ENCODE measurements around the gene OTX1.

OTX1 gene

DNA sequence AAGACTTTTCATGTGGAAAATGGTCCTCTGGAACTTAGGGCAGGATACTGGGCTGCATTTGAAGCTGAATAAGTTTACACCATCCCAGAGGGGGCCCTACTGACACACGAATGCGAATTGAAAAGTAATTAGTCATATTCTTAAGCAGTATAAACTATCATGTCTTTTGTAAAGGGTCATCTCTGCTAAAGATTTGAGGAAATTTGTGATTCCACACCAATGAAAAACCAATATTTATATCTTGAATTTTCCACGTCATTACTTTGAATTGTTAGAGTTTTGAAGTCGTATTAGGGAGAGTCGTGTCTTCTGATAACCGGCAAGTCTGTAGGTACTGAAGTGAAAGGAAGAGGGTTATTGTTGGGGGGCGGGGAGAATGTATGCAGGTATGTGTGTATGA, 4.1 kb upstream of the OTX1 start:
- TF ChIP-seq TAF1 (IDR thresholded peaks at IDR 0.05; ENCODE audit: borderline replicate concordance, insufficient read depth, low read length) (no peak), FOXP2 (optimal IDR thresholded peaks at IDR 0.05; ENCODE audit: borderline replicate concordance, extremely low read depth, extremely low read length, insufficient read depth) (no peak)

DNA sequence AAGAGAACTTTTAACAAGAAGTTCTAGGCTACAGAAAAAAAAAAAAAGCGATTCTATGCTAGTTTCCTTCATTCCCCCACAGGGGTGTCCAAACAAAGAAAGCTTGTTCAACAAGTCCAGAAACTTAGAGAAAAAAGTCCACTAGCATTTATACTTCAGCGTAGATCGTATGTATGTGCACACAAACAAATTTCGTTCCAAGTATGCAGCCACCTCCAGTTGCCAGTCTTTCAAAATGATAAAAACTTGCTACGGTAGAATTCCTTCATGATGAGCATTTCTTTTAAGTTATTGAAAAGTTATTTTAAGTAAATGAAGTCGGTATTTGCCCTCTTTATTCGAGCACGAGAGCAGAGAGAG, 3.7 kb upstream of the OTX1 start:
- TF ChIP-seq, protein P1, sequence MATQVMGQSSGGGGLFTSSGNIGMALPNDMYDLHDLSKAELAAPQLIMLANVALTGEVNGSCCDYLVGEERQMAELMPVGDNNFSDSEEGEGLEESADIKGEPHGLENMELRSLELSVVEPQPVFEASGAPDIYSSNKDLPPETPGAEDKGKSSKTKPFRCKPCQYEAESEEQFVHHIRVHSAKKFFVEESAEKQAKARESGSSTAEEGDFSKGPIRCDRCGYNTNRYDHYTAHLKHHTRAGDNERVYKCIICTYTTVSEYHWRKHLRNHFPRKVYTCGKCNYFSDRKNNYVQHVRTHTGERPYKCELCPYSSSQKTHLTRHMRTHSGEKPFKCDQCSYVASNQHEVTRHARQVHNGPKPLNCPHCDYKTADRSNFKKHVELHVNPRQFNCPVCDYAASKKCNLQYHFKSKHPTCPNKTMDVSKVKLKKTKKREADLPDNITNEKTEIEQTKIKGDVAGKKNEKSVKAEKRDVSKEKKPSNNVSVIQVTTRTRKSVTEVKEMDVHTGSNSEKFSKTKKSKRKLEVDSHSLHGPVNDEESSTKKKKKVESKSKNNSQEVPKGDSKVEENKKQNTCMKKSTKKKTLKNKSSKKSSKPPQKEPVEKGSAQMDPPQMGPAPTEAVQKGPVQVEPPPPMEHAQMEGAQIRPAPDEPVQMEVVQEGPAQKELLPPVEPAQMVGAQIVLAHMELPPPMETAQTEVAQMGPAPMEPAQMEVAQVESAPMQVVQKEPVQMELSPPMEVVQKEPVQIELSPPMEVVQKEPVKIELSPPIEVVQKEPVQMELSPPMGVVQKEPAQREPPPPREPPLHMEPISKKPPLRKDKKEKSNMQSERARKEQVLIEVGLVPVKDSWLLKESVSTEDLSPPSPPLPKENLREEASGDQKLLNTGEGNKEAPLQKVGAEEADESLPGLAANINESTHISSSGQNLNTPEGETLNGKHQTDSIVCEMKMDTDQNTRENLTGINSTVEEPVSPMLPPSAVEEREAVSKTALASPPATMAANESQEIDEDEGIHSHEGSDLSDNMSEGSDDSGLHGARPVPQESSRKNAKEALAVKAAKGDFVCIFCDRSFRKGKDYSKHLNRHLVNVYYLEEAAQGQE (IDR thresholded peaks at IDR 0.05; ENCODE audit: insufficient read depth in 1 of 2, low read depth in 2 of 2, low read length in 2 of 2), result no peak
- no peak for TF ChIP-seq SIN3A (IDR thresholded peaks at IDR 0.05; ENCODE audit: borderline replicate concordance, insufficient read depth, low read length)
- TF ChIP-seq TAF1 (IDR thresholded peaks at IDR 0.05; ENCODE audit: borderline replicate concordance, insufficient read depth, low read length), result no peak
- no peak for TF ChIP-seq FOXP2 (optimal IDR thresholded peaks at IDR 0.05; ENCODE audit: borderline replicate concordance, extremely low read depth, extremely low read length, insufficient read depth)
- TF ChIP-seq POLR2AphosphoS5 (IDR thresholded peaks at IDR 0.05; ENCODE audit: low read depth, low read length), result no peak

DNA sequence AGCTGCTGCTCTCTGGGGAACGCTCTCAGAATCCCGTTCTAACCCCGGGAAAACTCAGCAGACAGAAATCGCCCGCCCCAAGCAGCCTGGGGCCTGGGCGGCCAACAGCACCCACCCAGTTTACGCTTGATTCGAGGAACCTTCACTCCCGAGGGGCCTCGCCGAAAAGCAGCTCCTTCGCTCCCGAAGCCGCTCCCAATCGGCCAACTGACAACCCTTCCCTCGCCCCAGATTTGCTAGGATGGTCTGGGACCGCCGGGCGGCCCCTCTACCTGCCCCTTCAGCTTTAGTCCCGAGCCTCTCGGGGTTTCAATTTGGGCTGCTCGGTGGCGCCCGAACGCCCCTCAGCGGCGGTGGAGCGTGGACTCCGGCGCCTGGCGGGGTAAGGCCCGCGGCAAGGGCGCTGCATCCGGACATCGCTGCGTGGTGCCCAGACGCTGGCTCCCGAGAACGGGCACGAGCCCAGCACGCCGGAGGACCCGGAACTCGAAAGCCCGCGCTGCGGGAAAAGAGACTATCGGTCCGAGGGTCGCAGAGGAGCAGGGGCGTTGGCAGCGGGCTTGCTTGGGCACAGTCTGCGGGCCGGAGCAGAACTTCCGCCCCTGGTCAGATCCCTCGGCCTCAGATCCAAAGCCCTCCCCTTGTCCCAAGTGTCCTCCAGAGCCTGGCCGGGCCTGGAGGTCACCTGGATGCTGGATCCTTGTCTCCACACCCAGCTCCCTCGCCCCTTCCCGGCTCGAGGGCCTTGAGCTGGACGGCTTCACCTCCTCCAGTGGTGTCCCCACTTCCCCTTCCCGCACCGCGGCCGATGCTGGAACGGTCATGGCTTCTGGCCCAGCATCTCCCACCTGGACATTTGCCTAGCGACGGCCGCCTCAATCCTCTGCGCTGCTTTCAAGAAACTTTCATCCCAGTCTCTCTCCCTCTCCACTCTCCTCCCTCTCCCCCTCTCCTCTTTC, 3.0 kb upstream of the OTX1 start:
- TF ChIP-seq FOXP2 (optimal IDR thresholded peaks at IDR 0.05; ENCODE audit: borderline replicate concordance, extremely low read depth, extremely low read length, insufficient read depth) (no peak), SIN3A (IDR thresholded peaks at IDR 0.05; ENCODE audit: borderline replicate concordance, insufficient read depth, low read length) (no peak), TAF1 (IDR thresholded peaks at IDR 0.05; ENCODE audit: borderline replicate concordance, insufficient read depth, low read length) (no peak), POLR2AphosphoS5 (IDR thresholded peaks at IDR 0.05; ENCODE audit: low read depth, low read length) (no peak)
- TF ChIP-seq, protein P1 (IDR thresholded peaks at IDR 0.05; ENCODE audit: insufficient read depth in 1 of 2, low read depth in 2 of 2, low read length in 2 of 2), result no peak

DNA sequence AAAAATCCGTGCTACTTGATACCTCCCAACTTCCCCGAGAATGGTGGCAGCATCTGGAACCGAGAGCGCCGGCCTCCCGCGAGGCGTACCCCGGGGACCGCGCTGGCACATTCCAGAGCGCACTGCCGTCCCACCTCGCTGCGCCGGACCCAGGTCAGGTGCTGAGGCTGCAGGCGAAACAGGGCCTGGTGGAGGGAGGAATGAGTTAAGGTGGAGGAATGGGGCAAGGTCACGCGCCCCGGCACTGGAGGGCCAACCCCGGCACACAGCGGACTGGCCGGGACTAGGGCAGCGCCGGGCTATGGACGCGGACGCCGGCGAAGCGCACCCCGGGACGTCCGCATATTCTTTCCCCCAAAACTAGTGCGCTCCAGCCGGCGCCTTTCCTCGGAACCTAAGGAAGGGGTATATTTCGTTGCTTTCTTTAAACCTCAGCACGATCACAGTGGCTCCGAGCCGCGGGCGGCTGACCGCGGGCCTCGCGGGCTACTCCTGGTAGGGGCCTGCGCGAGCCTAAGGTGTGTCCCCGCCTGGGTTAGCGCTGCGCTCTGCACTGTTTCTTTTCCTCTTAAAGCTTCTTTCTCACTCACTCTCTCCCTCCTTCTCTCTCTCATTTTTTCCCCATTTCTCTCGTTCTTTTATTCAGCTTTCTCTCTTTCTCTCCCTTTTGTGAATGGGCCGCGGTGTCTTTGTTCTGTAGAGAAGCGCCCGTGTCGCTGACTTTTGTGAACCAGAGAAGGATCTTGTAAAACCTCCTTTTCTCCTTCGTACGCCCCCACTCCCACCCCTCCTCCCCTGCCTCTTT, 2.1 kb upstream of the OTX1 start:
- TF ChIP-seq POLR2AphosphoS5 (IDR thresholded peaks at IDR 0.05; ENCODE audit: low read depth, low read length), result no peak
- TF ChIP-seq SIN3A (IDR thresholded peaks at IDR 0.05; ENCODE audit: borderline replicate concordance, insufficient read depth, low read length), result no peak
- no peak for TF ChIP-seq FOXP2 (optimal IDR thresholded peaks at IDR 0.05; ENCODE audit: borderline replicate concordance, extremely low read depth, extremely low read length, insufficient read depth)
- TF ChIP-seq TAF1 (IDR thresholded peaks at IDR 0.05; ENCODE audit: borderline replicate concordance, insufficient read depth, low read length), result no peak
- TF ChIP-seq, protein P1 (IDR thresholded peaks at IDR 0.05; ENCODE audit: insufficient read depth in 1 of 2, low read depth in 2 of 2, low read length in 2 of 2), result no peak

DNA sequence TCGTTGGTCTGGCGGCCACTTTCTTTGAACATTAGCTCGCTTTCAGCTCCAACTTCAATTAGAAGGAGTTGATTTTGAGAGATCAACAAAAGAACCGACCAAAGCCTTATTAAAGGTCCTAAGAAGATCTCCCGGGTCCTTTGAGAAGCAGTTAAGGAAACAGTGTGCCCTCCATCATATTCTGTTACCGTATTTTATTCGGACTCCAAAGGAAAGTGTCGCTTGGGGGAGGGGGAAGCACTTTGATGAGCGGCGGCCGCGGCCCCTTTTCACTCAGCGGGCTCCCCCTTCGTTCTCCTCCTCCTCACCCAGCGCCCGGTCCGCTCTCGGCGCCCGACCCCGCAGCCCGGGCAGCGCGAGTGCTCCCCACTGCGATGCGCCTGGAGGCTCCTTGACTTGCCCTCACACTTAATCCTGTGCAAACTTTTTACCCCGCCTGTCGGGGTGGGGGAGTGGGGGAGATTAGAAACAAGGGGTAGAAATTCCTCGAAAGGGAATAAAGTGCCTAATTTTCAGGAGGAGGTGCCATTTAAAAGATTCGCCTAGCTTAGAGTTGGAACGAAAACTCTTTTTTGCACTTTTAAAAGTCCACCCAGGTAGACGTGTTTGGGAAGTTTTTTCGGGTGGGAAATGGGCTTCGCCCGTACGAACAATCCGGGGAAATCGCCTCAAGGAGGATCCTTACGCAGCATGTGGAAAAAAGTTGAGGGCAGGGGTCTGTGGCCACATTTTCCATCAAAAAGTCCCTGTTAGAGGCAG, 1.2 kb upstream of the OTX1 start:
- TF ChIP-seq SIN3A (IDR thresholded peaks at IDR 0.05; ENCODE audit: borderline replicate concordance, insufficient read depth, low read length) (no peak), TAF1 (IDR thresholded peaks at IDR 0.05; ENCODE audit: borderline replicate concordance, insufficient read depth, low read length) (no peak), POLR2AphosphoS5 (IDR thresholded peaks at IDR 0.05; ENCODE audit: low read depth, low read length) (no peak), FOXP2 (optimal IDR thresholded peaks at IDR 0.05; ENCODE audit: borderline replicate concordance, extremely low read depth, extremely low read length, insufficient read depth) (no peak)
- TF ChIP-seq, protein P1 (IDR thresholded peaks at IDR 0.05; ENCODE audit: insufficient read depth in 1 of 2, low read depth in 2 of 2, low read length in 2 of 2), result no peak

Measured in PFSK-1 (cell line).